ENCODE data around the gene ALDH1A2. TPM values are rescaled to one million over a fixed set of nuclear protein-coding genes. Genes with fewer than 3 reads are reported as not detected.
"Not testable (repeated sequence)": the region's sequence is repeated elsewhere in the genome, so short reads cannot be mapped to it uniquely, and the experiment has no call there.

ALDH1A2 gene
- total RNA-seq, 1 donor from 2014 or later: 49.4 TPM

- Histone ChIP-seq H3K27ac (no peak overlapping the region), H3K36me3 (no peaks in the 10 kb centered on the region), H3K9me3 (no peaks in the 10 kb centered on the region), H3K4me3 (no peak overlapping the region), H3K4me1 (no peaks in the 10 kb centered on the region), H3K27me3 (ENCODE audit: low read depth) (no peaks in the 10 kb centered on the region)
- ATAC-seq (no peak), DNase-seq (no peak)
- no peak for TF ChIP-seq CTCF (IDR thresholded peaks at IDR 0.05)
- intact Hi-C loops (cut with DNase I): no loop called here
Observed at GRCh38 chr15:58086491-58086890, 21.0 kb upstream of the ALDH1A2 start.

- Histone ChIP-seq H3K27me3 (ENCODE audit: low read depth) (no peaks in the 10 kb centered on the region), H3K27ac (no peak overlapping the region), H3K4me1 (no peaks in the 10 kb centered on the region), H3K9me3 (no peaks in the 10 kb centered on the region), H3K4me3 (no peak overlapping the region), H3K36me3 (no peaks in the 10 kb centered on the region)
- no peak for ATAC-seq
- intact Hi-C loops (cut with DNase I): no loop called here
- TF ChIP-seq CTCF (IDR thresholded peaks at IDR 0.05): no peak
- DNase-seq: no peak
Observed at GRCh38 chr15:58083526-58083925, 18.0 kb upstream of the ALDH1A2 start.

GRCh38 chr15:58081891-58082290 lies 16.4 kb upstream of the ALDH1A2 start:
- Histone ChIP-seq H3K4me1 (no peaks in the 10 kb centered on the region), H3K4me3 (no peak overlapping the region), H3K27ac (no peak overlapping the region), H3K9me3 (no peaks in the 10 kb centered on the region), H3K36me3 (no peaks in the 10 kb centered on the region), H3K27me3 (ENCODE audit: low read depth) (no peaks in the 10 kb centered on the region)
- no peak for TF ChIP-seq CTCF (IDR thresholded peaks at IDR 0.05)
- no peak for DNase-seq
- intact Hi-C loops (cut with DNase I): no loop called here
- no peak for ATAC-seq

- intact Hi-C loops (cut with DNase I): no loop called here
- H3K4me3 ChIP-seq: no peak overlapping the region
- H3K4me1 ChIP-seq: no peaks in the 10 kb centered on the region
- no peaks in the 10 kb centered on the region for H3K9me3 ChIP-seq
- ATAC-seq: no peak
- H3K36me3 ChIP-seq: no peaks in the 10 kb centered on the region
- H3K27me3 ChIP-seq (ENCODE audit: low read depth): no peaks in the 10 kb centered on the region
- DNase-seq: no peak
- H3K27ac ChIP-seq: no peak overlapping the region
- no peak for TF ChIP-seq CTCF (IDR thresholded peaks at IDR 0.05)
Observed at GRCh38 chr15:58081456-58081855, 15.9 kb upstream of the ALDH1A2 start.

- ATAC-seq; H3K36me3 ChIP-seq; H3K27me3 ChIP-seq (ENCODE audit: low read depth); H3K9me3 ChIP-seq; H3K4me1 ChIP-seq; DNase-seq; intact Hi-C loops (cut with DNase I); H3K27ac ChIP-seq; H3K4me3 ChIP-seq: not testable (repeated sequence)
Observed at GRCh38 chr15:58080959-58081358, 15.4 kb upstream of the ALDH1A2 start.

- ATAC-seq (no peak), DNase-seq (no peak)
- H3K27me3 ChIP-seq (ENCODE audit: low read depth): no peaks in the 10 kb centered on the region
- TF ChIP-seq CTCF (IDR thresholded peaks at IDR 0.05): no peak
- no peak overlapping the region for H3K4me3 ChIP-seq
- intact Hi-C loops (cut with DNase I): no loop called here
- no peaks in the 10 kb centered on the region for H3K36me3 ChIP-seq
- no peaks in the 10 kb centered on the region for H3K9me3 ChIP-seq
- no peaks in the 10 kb centered on the region for H3K4me1 ChIP-seq
- H3K27ac ChIP-seq: no peak overlapping the region
Observed at GRCh38 chr15:58080398-58080797, 14.9 kb upstream of the ALDH1A2 start.

Measured in lower lobe of right lung (tissue), 2 donors.